Right atrium auricular region (tissue), 2 donors: ENCODE results near the gene SPARCL1. TPM values are rescaled to one million over a fixed set of nuclear protein-coding genes. Genes with fewer than 3 reads are reported as not detected.

Source experiments
- DNase-seq: peaks from one replicate; pipeline ENCODE4 v3.0.0-alpha.2; 2019; ENCODE audit warnings: low spot score
- H3K27ac ChIP-seq, 2 donors: fragments of 200-600 bp; sonication (generic); 1 replicate in 1 of 2; 2 replicates in 1 of 2; pipeline ENCODE4 v1.5.1; 2016 to 2019
- H3K27me3 ChIP-seq, 2 donors: fragments of 200-600 bp; sonication (generic); one replicate each; pipeline versions ENCODE4 v1.5.1 to v1.6.0; 2017 to 2019
- H3K36me3 ChIP-seq: fragments of 200-600 bp; sonication (generic); one replicate; pipeline ENCODE4 v1.5.1; 2016
- H3K4me1 ChIP-seq, 2 donors: fragments of 200-600 bp; sonication (generic); one replicate each; pipeline versions ENCODE4 v1.5.1 to v1.6.0; 2017 to 2019
- H3K4me3 ChIP-seq, 2 donors: fragments of 200-600 bp; sonication (generic); 1 replicate in 1 of 2; 2 replicates in 1 of 2; pipeline ENCODE4 v1.5.1; 2017 to 2019; ENCODE audit warnings: mild to moderate bottlenecking in 1 of 2, moderate library complexity in 1 of 2
- H3K9me3 ChIP-seq, 2 donors: fragments of 200-600 bp; sonication (generic); one replicate each; pipeline ENCODE4 v1.5.1; 2019
- total RNA-seq, 2 donors: library from RNA; depleted of rRNA; stranded (reverse); fragments of >200 nt; gene quantifications; one replicate each; pipeline ENCODE4 v1.1.0, GENCODE V29; 2016
- TF ChIP-seq, protein P1 (sequence below), 2 donors: fragments of 200-600 bp; sonication (generic); IDR thresholded peaks; one replicate each; pipeline ENCODE4 v1.5.1; 2019; ENCODE audit warnings: antibody characterized with exemption in 2 of 2

The SPARCL1 gene
- total RNA-seq, 2 donors from 2014 or later: 501 to 627 TPM

DNA sequence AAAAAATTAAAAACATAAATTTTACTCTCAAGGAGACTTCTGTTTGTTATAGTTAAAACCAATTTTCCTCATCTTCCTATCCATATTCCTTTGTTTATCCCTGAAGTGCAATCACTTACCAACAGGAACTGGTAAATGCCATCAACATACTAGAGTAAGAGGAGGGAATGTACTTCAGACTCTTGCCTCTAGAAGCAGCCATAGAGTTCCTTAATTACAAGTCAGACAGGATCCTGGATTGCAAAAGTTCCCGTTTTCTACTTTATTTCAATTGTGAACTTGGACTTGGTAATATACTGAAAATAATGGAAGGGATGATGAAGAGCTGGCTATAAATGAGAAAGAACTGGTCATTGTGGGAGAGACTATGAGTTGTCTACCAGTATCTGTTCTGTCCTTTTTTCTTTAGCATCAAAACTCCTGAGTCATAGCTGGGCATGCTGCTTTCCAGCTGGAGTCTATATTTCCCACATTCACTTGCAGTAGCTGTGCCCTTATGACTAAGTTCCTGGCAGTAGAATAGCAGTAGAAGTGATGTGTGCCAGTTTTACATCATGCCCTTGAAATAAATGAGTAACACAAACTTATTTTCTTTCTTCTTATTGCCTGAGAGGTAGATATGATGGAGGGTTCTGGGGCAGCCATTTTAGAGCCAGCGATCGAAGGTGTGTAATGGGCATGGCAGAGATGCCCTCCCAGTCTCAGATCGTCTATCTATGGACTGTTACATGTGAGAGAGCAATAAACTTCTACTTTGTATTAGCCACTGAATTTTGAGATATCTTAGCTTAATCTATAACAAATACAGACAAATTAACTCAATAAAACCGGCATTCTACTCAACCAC, 26.8 kb upstream of the SPARCL1 start:
- Histone ChIP-seq H3K27ac (peak overlapping the region in 1 of 2 donors; percentile 27), H3K4me1 (no peaks in the 10 kb centered on the region)
- DNase-seq: no peak

DNA sequence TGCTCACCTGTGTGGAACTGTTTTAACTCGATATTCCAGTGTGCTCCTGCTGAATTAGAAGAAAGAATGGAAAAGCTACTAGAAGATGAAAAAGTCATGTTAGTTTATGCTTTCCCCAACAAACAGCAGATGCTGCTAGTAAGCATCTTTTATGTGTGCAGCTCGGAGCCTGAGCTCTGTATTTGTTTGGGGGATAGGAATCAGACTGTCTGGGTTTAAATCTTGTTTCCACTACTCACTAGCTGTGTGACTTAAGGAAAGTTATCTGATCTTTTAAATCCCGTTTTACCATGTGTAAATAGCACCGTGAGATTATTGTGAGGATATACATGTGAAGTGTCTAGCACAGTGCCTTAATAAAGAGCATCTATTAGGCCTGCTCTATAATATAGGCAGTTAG, 24.0 kb upstream of the SPARCL1 start:
- Histone ChIP-seq H3K27me3 (no peaks in the 10 kb centered on the region), H3K36me3 (no peaks in the 10 kb centered on the region), H3K9me3 (no peaks in the 10 kb centered on the region), H3K4me3 (no peak overlapping the region), H3K27ac (no peak overlapping the region), H3K4me1 (no peaks in the 10 kb centered on the region)
- no peak for DNase-seq
- TF ChIP-seq, protein P1, sequence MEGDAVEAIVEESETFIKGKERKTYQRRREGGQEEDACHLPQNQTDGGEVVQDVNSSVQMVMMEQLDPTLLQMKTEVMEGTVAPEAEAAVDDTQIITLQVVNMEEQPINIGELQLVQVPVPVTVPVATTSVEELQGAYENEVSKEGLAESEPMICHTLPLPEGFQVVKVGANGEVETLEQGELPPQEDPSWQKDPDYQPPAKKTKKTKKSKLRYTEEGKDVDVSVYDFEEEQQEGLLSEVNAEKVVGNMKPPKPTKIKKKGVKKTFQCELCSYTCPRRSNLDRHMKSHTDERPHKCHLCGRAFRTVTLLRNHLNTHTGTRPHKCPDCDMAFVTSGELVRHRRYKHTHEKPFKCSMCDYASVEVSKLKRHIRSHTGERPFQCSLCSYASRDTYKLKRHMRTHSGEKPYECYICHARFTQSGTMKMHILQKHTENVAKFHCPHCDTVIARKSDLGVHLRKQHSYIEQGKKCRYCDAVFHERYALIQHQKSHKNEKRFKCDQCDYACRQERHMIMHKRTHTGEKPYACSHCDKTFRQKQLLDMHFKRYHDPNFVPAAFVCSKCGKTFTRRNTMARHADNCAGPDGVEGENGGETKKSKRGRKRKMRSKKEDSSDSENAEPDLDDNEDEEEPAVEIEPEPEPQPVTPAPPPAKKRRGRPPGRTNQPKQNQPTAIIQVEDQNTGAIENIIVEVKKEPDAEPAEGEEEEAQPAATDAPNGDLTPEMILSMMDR (IDR thresholded peaks at IDR 0.05): no peak

More for the DNA sequence above, 26.8 kb upstream of the SPARCL1 start:
- no peak overlapping the region for H3K4me3 ChIP-seq
- TF ChIP-seq, protein P1 (IDR thresholded peaks at IDR 0.05): no peak
- H3K36me3 ChIP-seq: no peaks in the 10 kb centered on the region
- H3K27me3 ChIP-seq: no peaks in the 10 kb centered on the region
- H3K9me3 ChIP-seq: no peaks in the 10 kb centered on the region

DNA sequence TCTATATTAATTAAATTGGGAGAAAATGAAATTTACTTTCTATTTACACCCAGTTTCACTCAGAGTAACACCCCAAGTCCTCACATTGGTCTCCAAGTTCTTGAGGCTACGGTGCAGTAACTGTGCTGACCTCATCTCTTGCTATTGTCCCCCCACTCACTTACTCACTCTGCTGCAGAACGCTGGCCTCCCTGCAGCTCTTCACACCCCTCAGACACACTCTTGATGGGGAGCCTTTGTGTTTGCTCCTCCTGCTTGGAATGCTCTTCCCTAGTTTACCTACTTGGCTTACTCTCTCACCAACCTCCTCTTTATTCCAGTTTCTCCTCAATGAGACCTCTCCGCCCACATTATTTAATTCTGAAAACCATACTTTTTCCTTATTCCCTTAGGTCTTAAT, 22.2 kb upstream of the SPARCL1 start:
- no peaks in the 10 kb centered on the region for H3K9me3 ChIP-seq
- no peaks in the 10 kb centered on the region for H3K27me3 ChIP-seq

DNA sequence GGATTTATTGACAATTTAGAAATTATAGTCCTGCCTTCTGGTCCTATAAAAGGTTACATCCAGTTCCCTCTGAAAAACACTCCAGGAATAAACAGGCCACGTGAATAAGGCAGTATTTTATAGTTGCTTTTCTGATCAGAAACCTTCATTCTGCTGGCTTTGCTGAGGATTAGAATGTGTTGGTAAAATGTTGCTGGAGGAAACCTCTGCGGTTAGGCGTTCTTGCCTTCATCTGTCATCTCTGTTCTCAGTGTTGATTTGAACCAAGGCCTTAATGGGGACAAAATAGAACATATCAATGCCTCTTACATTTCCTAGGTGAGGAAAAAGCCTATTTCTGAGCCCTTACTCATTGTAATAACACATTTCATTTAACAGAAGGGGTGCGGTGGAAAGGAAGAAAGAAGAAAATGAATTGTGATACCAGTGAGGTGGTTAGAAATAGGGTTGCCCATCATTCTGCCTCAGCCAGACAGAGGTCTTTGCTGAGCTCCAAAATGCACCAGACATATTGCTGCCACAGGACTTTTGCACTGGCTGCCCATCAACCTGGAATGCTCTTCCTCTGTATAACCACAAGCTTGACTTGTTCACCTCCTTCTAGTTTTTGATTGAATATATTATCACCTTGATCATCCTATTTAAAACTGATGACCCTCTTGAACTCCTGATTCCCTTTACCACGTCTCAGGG, 18.0 kb upstream of the SPARCL1 start:
- Histone ChIP-seq H3K27me3 (no peaks in the 10 kb centered on the region), H3K27ac (no peak overlapping the region), H3K4me1 (peaks cover 0 to 17% of the 10 kb centered on the region in 2 donors), H3K4me3 (no peak overlapping the region), H3K36me3 (no peaks in the 10 kb centered on the region), H3K9me3 (no peaks in the 10 kb centered on the region)
- TF ChIP-seq, protein P1 (IDR thresholded peaks at IDR 0.05): no peak
- DNase-seq: no peak

More for the DNA sequence above, 22.2 kb upstream of the SPARCL1 start:
- no peak for DNase-seq
- no peaks in the 10 kb centered on the region for H3K4me1 ChIP-seq
- TF ChIP-seq, protein P1 (IDR thresholded peaks at IDR 0.05): no peak
- H3K4me3 ChIP-seq: no peak overlapping the region
- H3K27ac ChIP-seq: no peak overlapping the region
- H3K36me3 ChIP-seq: no peaks in the 10 kb centered on the region

DNA sequence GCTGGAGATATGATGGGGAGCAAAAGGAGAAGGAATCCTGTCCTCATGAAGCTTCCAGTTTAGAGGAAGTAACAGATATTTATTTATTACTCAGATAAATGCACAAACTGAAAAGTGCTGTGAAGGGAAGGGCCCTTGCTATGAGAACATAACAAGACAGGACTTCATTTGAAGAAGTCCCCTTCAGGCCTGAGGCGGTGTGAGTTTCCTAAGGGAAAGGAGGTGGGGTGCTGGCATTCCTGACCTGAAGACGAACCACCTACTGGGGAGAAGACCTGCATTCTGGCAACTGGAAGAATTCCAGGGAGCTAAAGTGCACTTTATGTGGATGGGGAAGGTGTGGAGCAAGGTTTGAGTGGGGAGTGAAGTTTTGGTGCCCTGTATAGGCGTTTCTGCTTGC, 15.9 kb upstream of the SPARCL1 start:
- TF ChIP-seq, protein P1 (IDR thresholded peaks at IDR 0.05): no peak
- Histone ChIP-seq H3K4me1 (peaks cover 0 to 32% of the 10 kb centered on the region in 2 donors), H3K27me3 (no peaks in the 10 kb centered on the region), H3K36me3 (no peaks in the 10 kb centered on the region), H3K4me3 (no peak overlapping the region), H3K27ac (no peak overlapping the region), H3K9me3 (no peaks in the 10 kb centered on the region)
- no peak for DNase-seq
